Stimulated activated CD4-positive, alpha-beta T cell treated with anti-CD3 and anti-CD28 coated beads, Interleukin-2, amount 100 ng/mL, for 4 hours (primary cell): ENCODE results near the gene ADGRD1.
"Not testable (repeated sequence)": the region's sequence is repeated elsewhere in the genome, so short reads cannot be mapped to it uniquely, and the experiment has no call there.

ENCODE experiments used
- DNase-seq: peaks from one replicate; pipeline ENCODE4 v3.0.0-alpha.2; 2020; ENCODE audit warnings: low read depth

The ADGRD1 gene

DNA sequence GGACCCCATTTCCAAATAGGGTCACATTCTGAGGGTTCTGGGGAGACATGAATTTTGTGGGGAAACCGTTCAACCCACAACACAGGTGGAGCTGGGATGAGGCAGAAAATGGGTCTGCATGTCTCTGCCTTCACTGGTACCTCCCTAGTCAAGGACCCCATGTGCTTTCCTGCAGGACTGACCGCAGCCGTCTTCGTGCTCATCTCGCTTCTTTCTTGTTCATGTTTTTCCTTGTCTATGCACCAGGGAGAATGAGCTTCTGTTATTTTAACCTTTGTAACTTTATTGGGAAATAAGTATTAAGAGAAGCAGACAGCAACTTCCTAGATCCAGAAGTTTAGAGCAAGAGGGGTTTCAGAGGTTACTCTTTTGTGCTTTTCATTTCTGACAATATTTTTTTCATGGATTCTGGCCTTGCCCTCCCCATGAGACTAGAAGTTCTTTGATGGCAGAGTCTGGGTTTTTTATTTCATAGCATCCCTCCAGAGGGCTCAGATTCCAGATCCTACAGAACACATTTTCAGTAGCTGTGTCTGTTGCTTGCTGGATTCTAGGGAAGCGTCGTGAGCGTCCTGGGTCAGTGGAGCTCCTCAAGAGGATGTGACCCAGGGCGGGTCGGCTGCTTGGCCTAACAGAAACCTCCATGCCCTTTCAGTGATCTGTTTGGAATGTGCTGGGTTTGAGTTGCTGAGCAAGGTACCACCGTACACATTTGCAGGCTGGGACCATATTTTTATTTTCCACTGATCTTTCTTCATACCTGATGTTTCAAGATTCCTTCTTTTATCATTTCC, 104.2 kb downstream of the ADGRD1 start:
- no peak for DNase-seq

DNA sequence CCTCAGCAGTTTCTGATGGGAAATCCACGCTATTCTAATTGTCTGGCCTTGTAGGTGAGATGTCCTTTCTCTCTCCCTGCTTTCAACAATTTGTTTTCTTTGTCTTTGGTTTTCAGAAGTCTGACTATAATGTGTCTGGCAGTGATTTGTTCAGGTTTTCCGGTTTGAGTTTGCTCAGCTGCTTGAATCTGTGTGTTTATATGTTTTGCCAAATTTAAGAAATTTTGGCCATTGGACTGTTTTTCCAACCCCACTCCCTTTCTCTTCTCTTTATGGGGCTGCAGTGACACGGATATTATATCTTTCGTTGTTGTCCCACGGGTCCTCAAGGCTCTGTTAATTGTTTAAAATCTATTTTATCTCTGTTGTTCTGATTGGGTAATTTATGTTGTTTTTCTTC, 105.0 kb downstream of the ADGRD1 start:
- no peak for DNase-seq

DNA sequence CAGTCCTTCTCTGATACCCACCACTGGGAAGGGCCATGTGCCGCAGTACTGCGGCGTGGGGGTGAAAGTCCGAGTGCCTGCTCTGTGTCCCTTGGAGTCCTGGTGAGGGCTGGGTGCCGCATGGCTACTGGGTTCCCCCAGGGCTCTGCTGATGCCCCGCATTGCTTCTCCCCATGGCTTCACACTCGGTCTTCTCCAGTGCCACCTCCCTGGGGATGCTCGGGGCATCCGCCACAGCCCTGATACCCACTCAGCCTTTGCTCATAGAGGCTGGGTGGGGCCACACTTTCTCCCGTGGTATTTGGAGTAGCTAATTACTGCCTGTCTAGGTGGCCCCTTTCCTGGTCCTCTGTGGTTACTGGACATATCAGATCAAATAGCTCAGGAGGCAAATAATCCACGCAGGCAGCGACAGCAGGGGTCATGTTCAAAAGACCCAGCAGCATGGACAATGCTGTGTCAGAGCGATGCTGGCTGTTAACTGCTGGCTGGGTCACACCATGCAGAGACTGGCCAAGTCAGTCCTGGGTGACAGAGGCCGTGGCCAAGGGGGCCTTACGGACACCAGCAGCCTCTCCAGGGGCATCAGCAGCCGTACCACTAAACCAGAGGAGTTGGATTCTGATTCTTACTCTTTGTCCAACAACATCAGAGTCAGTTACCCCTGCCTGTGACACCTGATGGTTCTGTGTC, 106.5 kb downstream of the ADGRD1 start:
- no peak for DNase-seq

DNA sequence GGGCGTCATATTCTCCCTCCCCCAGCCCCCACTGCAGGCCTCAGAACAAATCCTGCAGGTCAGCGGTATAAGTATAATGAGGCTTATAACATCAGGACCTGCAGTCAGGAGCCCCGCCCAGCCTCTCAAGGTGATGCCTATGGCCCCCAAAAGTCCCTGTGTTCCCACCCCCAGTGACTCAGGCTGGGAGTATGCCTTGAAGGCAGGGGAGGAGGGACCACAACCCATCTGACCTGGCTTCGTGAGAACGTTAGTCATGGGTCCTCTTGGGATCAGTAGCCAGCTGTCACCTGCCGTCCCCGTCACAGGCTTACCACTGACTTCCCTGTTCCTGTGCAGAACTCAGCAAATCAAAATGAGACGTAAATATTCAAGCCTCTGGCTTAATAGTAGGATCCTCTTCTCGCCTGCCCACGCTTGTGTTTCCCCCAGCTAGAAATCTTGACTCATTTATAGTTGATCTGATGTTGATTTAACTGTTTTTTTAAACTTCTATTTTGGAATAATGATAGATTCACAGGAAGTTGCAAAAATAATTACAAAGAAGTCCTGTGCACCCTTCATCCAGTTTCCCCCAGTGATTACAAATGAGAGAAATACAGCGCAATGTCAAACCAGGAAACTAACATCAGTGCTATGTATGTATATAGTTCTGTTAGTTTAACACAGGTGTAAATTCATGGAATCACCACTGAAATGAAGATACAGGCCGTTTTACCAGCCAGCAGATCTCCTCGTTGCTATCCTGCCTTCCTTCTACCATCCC, 107.5 kb downstream of the ADGRD1 start:
- no peak for DNase-seq

DNA sequence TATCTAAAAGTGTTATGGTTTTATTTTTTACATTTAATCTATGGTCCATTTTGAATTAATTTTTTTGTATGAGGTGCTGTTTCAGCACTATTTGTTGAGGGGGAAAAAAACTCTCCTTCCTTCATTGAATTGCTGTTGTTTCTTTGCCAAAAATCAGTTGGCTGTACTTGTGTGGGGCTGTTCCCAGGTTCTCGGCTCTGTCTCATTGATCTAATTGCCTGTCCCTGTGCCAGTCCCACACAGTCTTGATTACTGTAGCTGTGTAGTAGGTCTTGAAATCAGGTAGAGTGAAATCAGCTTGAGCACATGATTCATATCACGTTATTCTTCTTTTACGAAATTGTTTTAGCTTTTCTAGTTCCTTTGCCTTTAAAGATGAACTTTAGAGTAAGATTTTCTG, 109.7 kb downstream of the ADGRD1 start:
- no peak for DNase-seq

DNA sequence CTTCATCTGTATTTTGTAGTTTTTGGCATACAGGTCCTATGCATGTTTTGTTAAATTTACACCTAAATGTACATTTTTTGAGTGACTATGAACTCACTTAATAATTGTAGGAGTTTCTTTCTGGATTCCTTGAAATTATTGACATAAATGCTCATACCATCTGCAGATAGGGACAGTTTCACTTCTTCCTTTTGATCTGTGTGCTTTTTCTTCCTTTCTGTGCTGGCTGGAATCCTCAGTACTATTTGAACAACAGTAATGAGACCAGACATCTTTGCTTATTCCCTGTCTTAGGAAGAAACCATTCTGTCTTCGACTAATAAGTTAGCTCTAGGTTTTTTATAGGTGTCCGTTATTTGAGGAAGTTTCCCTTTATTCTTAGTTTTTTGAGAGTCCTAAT, 110.3 kb downstream of the ADGRD1 start:
- DNase-seq: no peak

DNA sequence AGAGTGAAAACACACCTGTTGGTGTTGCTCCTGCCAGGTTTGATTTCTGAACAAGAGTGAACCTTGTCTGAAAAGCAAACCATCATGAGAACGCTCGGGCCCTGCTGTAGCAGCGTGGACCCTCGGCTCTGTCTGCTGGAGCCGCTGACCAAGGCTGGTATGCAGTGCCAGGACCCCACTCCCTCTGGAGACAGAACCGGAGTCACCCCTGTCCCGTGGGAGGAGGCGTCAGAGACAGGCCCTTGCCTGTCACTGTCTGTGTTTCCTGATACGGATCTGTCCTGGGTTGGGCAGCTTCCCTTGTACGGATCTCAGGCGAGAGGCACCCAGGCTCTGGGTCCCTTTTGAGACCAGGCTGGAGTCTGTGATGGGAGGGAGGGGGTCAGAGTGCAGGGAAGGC, 111.6 kb downstream of the ADGRD1 start:
- no peak for DNase-seq

DNA sequence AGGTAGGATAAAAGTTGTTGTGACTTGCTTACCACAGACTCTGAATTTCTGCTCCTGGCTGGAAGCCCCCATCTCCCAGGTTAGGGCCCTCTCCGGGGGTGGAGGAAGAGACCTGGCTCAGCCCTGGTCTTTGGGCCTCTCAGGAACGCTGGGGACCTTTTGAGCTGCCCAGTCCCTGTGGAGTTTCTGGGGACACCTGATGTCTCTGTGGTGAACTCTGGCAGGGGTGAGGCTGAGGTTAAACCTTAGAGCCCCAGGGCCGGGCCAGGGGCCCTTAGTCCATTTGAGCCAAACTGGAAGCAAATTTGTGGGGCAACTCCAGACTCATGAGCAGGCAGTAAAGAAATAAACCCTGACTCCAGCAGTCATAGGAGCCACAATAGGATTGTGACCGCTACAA, 112.1 kb downstream of the ADGRD1 start:
- no peak for DNase-seq

DNA sequence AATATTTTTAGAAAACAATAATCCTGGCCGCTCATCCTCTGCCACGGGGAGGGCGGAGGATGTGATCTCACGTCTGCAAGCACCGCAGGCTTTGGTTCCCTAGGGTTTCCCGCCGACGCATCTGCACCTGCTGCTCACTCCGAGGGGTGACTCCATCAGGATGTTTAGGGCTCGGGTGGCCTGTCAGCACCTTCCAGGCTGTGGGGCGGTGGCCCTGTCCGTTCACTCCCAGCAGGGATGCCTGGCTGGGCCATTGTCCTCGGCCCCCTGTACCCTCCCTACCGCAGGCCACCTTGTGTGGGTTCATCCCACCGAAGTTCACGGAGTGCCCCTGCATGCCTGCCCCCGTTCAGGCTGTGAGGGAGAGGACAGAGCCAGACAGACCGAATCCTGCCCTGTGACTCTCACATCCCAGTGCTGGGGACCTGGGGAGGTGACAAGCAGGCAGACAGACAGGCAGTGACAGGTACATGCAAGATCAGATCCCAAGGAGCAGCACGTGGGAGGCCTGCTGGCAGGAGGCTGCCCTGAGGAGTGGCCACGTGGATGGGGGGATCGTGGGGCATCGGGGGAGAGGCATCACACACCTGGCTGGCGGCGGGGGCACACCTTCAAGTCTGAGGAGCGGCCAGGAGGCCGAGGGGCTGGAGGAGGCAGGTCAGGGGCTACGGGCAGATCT, 112.6 kb downstream of the ADGRD1 start:
- DNase-seq: no peak

DNA sequence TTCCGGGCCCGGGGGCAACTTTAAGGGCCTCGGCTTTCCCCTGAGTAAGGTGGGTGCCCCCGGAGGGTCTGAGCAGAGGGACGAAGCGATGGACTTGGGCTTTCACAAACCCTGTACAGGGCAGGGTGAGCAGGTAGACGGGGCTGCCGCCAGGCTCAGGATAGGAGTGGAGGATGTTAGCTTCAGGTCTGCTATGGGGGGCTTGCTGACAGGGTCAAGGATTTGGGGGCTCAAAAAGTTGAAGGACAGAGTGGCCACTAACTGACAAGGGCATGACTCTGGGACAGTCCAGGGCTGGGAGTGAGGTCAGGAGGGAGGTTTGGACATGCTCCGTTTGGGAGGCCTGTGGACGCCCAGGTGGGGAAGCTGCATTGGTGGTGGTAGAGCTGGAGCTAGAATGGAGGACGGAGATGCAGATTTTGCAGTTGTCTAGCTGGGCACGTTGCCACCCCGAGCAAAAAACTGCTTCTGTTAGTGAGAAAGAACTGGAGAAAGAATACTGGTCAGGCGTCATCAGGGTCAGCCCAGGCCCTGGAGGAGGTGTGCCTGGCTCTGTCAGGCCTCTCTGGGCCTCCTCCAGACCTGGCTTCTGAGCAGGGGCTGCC, 113.3 kb downstream of the ADGRD1 start:
- no peak for DNase-seq

DNA sequence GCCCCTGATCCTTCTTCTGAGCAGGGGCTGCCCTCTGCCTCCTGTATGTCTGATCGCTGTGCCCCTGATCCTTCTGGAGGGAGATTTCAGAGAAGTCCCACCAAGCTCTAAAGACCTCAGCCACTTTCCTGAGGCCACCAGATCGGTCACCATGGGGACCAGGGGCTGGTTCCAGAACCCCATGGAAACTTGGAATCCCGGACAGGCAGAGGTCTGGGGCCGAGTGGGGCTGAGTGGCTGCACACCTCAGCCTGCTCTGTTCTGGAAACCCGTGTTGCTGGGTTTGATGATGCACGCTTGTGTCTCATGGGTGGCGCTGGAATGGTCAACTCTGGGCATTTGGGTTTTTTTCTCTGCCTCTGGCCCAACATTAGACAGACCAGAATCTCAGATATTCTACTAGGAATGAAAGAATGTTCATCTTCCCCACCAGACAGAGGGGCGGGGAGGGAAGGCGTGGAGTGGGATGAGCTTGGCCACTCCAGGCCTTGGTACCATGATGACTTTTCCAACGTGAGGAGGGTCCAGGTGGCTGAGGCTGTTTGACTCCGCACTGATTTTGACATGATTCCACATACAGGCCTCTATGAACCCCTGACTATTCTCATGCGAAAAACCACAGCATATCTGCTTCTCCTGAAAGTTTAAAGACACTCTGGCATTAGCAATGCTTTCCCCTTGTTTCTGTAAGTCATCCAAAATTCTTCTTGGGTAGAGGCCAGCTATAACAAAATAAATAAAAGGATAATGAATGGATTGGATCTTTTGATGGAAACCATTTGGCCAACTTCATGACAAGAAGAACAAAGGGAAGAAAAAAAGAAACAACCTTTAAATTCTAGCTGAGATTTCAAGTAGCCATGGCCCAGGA, 114.5 kb downstream of the ADGRD1 start:
- DNase-seq: no peak

DNA sequence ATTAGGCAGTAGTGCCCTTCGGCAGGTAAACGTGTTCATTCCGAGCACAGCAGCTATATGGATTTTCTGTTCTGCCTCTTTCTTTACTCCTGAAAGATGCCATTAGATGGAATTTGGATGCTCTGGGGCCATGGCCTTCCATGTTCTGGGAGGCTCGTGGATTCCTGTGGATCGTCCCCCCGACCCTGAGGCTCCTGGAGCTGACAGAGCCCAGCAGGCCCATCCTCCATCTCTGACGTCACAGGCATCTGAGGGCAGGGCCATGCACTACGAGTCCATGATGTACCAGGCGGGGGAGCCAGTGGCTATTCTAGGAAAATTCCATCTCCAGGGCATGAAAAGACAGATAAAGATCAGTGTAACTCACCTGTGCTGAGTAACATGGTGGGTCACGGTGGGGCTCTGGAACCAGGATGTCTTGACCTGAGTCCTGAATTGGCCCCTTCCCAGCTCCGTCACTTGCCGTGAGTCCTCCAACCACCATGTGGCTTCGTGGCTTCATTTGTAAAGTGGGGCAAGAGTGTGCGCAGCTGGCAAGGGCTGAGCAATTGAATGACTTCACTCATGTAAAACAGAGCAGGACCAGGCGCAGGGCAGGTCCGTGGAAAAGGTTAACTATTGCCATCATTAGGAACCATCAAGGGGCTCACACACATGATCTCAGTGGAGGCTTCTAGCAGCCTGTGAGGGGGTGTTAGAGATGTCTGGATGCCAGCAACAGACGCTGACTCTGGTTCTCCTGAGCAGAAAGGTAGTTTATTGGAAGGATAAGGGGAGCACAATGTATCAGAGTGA, 115.4 kb downstream of the ADGRD1 start:
- DNase-seq: not testable (repeated sequence)

DNA sequence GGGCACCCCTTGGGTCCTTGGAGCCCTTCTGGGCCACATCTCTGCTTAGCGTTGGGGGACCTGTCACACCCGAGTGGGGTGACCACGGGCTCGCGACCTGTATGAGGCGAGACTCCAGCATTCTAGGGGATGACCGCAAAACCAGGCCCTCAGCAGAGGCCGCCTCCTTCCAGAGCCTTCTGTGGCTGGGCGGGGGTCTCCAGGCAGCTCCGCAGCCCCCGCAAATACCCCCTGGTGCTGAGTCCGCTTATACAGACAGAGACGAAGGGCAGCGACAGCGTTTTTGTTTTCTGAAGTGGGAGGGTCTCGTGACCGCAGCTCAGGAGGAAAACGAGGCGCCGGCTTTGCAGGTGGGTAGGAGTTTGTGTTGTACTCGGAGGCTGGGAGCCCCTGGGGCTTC, 116.4 kb downstream of the ADGRD1 start:
- not testable (repeated sequence) for DNase-seq

DNA sequence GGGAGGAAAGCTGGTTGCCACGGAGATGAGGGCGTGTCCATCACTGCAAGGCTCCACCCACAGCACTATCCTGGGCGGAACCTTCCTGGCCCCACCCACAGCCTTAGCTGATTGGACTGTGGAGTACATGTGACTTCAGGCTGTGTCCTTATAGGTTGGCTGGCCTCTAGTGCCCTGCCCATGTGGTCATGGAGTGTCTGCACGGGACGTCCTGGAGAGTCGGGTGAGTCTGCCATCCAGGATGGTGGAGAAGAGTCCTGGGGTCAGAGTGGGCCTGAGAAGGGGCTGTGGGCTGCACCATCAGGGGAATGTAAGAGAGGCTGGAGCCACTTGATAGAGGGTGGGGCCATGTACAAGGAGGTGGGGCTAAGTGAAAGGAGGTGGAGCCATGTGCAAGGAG, 117.0 kb downstream of the ADGRD1 start:
- DNase-seq: not testable (repeated sequence)

DNA sequence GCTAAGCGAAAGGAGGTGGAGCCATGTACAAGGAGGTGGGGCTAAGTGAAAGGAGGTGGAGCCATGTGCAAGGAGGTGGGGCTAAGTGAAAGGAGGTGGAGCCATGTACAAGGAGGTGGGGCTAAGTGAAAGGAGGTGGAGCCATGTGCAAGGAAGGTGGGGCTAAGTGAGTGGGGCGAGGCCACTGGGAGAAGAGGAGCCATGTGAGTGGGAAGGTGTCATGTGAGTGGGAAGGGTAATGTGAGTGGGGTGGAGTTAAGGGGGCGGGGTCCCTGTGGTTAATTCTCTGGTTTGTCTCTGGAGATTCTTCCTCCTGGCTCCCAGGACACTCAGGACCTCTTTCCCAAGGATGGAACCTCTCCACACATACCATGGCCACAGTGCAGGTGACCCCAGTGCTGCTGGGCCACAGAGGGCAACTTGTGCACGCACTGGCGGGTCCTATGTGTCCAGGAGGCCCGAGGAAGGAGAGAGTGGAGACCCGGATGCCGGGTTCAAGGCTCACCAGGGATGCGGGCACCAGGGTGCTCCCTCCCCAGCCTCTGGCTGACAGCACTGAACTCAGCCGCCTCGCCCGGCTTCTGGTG, 117.6 kb downstream of the ADGRD1 start:
- not testable (repeated sequence) for DNase-seq

DNA sequence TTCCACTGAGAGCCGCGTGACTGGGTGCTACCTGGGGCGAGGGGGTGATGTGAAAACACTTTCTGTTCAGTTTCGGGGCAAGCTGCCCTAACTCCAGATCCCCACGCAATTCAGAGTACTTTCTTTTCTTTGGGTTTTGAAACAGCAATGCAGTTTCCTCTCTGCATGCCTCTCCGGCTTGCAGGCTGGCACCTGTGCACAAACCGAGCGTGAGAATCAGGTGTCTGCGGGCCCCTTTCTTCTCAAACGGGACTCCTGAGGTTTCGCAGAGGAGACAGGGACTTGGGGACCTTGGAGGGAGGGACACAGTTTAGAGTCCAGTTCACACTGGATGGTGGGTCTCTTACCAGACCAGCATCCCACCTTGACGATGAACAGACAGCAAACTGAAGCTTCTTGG, 118.2 kb downstream of the ADGRD1 start:
- DNase-seq: not testable (repeated sequence)

DNA sequence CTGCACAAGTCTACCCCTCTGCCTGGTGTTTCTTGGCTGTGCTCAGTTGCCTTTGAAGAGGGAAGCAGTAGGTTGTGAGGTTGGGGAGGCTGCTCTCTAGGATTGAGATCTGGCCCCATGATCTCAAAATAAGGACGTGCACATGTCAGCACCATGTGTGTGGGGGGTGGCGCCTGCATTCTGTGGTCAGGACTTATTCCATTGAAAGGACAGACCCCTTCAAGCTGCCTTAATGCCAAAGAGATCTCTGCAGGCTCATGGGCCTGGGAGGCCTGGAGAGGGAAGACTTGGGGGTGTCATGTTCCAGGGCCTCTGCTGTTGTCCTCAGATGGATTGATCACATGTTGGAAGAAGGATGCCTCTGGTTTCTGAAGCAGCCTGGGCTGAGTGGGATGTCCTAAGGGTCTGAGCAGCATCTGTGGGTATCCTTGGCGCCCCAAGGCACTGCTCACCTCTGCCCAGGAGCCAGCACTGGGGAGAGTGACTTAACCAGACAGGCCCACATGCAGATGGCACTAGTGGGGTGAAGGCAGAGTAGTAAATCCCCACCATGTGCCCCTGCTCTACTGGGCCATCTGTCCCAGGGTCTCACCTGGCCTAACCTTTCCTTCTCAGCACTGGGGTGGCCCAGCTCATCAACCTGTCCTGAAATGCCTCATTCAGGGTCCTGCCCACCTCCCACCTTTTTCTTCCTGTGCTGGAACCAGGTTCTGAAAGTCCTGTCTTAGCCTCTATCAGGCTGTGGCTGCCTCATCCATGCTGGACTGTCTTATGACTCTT, 118.9 kb downstream of the ADGRD1 start:
- DNase-seq: no peak

DNA sequence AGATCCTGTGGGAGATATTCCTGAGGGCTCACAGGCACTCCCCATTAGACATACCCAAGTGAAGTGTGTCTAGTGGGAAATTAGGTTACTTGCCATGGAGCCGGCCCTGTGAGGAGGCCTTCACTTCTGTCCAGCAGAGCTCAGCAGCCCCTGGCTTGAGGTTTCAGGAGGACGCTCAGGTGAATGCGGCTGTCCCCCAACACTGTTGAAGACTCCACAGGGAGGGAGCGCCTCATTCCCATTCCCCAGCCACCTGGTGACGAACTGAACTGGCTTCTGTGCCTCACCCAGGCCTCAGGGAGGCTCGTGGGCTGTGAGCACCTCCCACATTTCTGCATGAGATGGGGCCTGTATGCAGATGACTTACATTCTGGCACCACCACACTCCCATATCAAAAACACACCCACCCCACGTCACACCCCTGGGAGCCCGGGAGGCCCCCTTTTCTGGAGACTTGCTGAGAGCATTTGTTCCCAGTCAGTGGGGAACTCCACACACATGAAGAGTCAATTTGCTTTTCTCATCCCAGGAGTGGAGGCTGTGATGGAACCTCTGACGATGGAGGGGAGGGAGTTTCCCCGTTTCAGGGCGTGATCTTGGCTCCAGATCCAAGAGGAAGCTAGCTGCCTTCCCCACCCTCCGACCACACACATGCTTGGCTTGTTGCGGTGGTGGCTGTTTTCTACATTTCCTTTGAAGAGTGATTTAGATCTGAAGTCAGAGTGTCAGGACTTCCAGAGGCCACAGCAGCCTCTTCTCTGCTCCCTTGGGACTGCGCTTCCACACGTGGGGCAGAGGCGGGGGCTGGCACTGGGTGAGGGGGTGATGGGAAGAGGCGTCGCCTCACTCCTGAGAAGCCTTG, 120.7 kb downstream of the ADGRD1 start:
- no peak for DNase-seq
